IMR-90 (cell line): Measurements from ENCODE around the gene CHST5. TPM values are rescaled to one million over a fixed set of nuclear protein-coding genes. Genes with fewer than 3 reads are reported as not detected.
A peak's percentile ranks its signal among the peaks of the same experiment; 100 is the strongest.
"Not testable (repeated sequence)": the region's sequence is repeated elsewhere in the genome, so short reads cannot be mapped to it uniquely, and the experiment has no call there.

Source experiments
- ATAC-seq: fragments of 200-7000 bp; cut with Tn5 transposase; 2 replicates; pipeline ENCODE4 v1.9.1; 2020; ENCODE audit warnings: low read depth, mild to moderate bottlenecking, moderate library complexity
- BruUV-seq: library from RNA; stranded (reverse); fragments of 400-500 nt; replicated peaks from 2 replicates; lab custom pipeline; 2021; lab: Mats Ljungman, UMichigan
- CTCF ChIA-PET: fragments of 300-600 bp; formaldehyde crosslinking; extraction: SDS; loops from one replicate; lab custom pipeline; 2021; ENCODE audit warnings: antibody characterized with exemption; lab: Yijun Ruan, JAX
- POLR2A ChIA-PET: fragments of 300-600 bp; sonication (Branson Sonifier 250); formaldehyde crosslinking; loops from one replicate; lab custom pipeline; 2022; ENCODE audit warnings: antibody characterized with exemption; ENCODE audit not compliant: unreplicated experiment; lab: Charles Lee
- DNase-seq: peaks from one replicate; pipeline ENCODE4 v3.0.0; 2013
- H2AFZ ChIP-seq: replicated peaks from 2 replicates; pipeline ENCODE3; 2013; ENCODE audit warnings: low read length, mild to moderate bottlenecking; ENCODE audit not compliant: poor library complexity
- H2AK5ac ChIP-seq: 2 replicates; pipeline ENCODE4 v1.6.1; 2013; ENCODE audit warnings: low read depth, low read length, inconsistent platforms
- H2AK9ac ChIP-seq: replicated peaks from 2 replicates; pipeline ENCODE3; 2013; ENCODE audit warnings: mild to moderate bottlenecking, low read depth, low read length, moderate library complexity; ENCODE audit not compliant: poor library complexity
- H2BK120ac ChIP-seq: 2 replicates; pipeline ENCODE4 v1.6.1; 2013; ENCODE audit warnings: low read depth, low read length, inconsistent platforms
- H2BK15ac ChIP-seq: 3 replicates; pipeline ENCODE4 v1.6.1; 2013; ENCODE audit warnings: low read depth, low read length, inconsistent platforms
- H2BK20ac ChIP-seq: 2 replicates; pipeline ENCODE4 v1.6.1; 2013; ENCODE audit warnings: low read depth, mild to moderate bottlenecking, inconsistent platforms, low read length, moderate library complexity
- H2BK5ac ChIP-seq: 2 replicates; pipeline ENCODE4 v1.6.1; 2013; ENCODE audit warnings: mild to moderate bottlenecking, low read depth, low read length, inconsistent platforms; ENCODE audit not compliant: poor library complexity, severe bottlenecking
- H3K14ac ChIP-seq: replicated peaks from 2 replicates; pipeline ENCODE4 v1.6.1; 2013; ENCODE audit warnings: low read depth, low read length, inconsistent platforms
- H3K18ac ChIP-seq: 2 replicates; pipeline ENCODE4 v1.6.1; 2013; ENCODE audit warnings: low read depth, low read length, control low read depth
- H3K23ac ChIP-seq: 2 replicates; pipeline ENCODE4 v1.6.1; 2013; ENCODE audit warnings: low read depth, low read length, inconsistent platforms
- H3K27ac ChIP-seq: 2 replicates; pipeline ENCODE4 v1.5.1; 2013; ENCODE audit warnings: mild to moderate bottlenecking, control low read depth, low read length; ENCODE audit not compliant: insufficient read depth
- H3K27me3 ChIP-seq: 2 replicates; pipeline ENCODE4 v1.6.1; 2013; ENCODE audit warnings: low read length; ENCODE audit not compliant: control insufficient read depth, insufficient read depth
- H3K36me3 ChIP-seq: 2 replicates; pipeline ENCODE4 v1.6.1; 2013; ENCODE audit warnings: low read length, mixed read lengths; ENCODE audit not compliant: control insufficient read depth, insufficient read depth
- H3K4ac ChIP-seq: 2 replicates; pipeline ENCODE4 v1.6.1; 2013; ENCODE audit warnings: low read depth, low read length, inconsistent platforms
- H3K4me1 ChIP-seq: 2 replicates; pipeline ENCODE4 v1.6.1; 2013; ENCODE audit warnings: low read length, mixed read lengths; ENCODE audit not compliant: control insufficient read depth, insufficient read depth
- H3K4me2 ChIP-seq: 2 replicates; pipeline ENCODE4 v1.6.1; 2013; ENCODE audit warnings: low read depth, mild to moderate bottlenecking, control low read depth, low read length, moderate library complexity
- H3K4me3 ChIP-seq: 2 replicates; pipeline ENCODE4 v1.5.1; 2013; ENCODE audit warnings: low read depth, mild to moderate bottlenecking, control low read depth, low read length, moderate library complexity; ENCODE audit not compliant: insufficient read depth
- H3K56ac ChIP-seq: 2 replicates; pipeline ENCODE4 v1.6.1; 2013; ENCODE audit warnings: low read length, inconsistent platforms; ENCODE audit not compliant: insufficient read depth; ENCODE audit errors: extremely low read depth
- H3K79me1 ChIP-seq, 2 experiments: 2 replicates each; pipeline ENCODE4 v1.6.1; 2013; ENCODE audit warnings: low read length in 2 of 2, inconsistent platforms in 1 of 2, low read depth in 1 of 2
- H3K9ac ChIP-seq: 2 replicates; pipeline ENCODE4 v1.6.1; 2013; ENCODE audit warnings: low read depth, low read length, control low read depth
- H3K9me1 ChIP-seq: 2 replicates; pipeline ENCODE4 v1.6.1; 2013; ENCODE audit warnings: low read length, inconsistent platforms; ENCODE audit not compliant: insufficient read depth
- H3K9me3 ChIP-seq: 2 replicates; pipeline ENCODE4 v1.6.1; 2013; ENCODE audit warnings: low read length; ENCODE audit not compliant: control insufficient read depth, insufficient read depth
- H4K20me1 ChIP-seq: 2 replicates; pipeline ENCODE4 v1.6.1; 2013; ENCODE audit warnings: low read length, inconsistent platforms; ENCODE audit not compliant: insufficient read depth
- H4K5ac ChIP-seq: 2 replicates; pipeline ENCODE4 v1.6.1; 2013; ENCODE audit warnings: mild to moderate bottlenecking, low read depth, low read length, control low read depth
- H4K8ac ChIP-seq, 2 experiments: 2 replicates each; pipeline ENCODE4 v1.6.1; 2013; ENCODE audit warnings: low read depth in 2 of 2, low read length in 2 of 2, control low read depth in 1 of 2, inconsistent platforms in 1 of 2
- H4K91ac ChIP-seq: 2 replicates; pipeline ENCODE4 v1.6.1; 2013; ENCODE audit warnings: low read depth, low read length, inconsistent platforms; ENCODE audit not compliant: insufficient read depth
- CEBPB ChIP-seq: IDR thresholded peaks from 2 replicates; pipeline ENCODE4 v1.6.1; 2012; ENCODE audit warnings: low read depth, low read length, improper control_type of control experiment
- POLR2A ChIP-seq: IDR thresholded peaks from 2 replicates; pipeline ENCODE4 v1.6.1; 2012; ENCODE audit warnings: mild to moderate bottlenecking, low read depth, low read length
- WGBS, 2 experiments: methylation state at CpG; one replicate each; pipeline versions ENCODE4 v1.1.5 to v1.1.7; 2013; ENCODE audit warnings: missing lambda C conversion rate in 2 of 2; ENCODE audit not compliant: insufficient read length in 1 of 2; ENCODE audit errors: extremely low coverage in 2 of 2; 5-methylcytosine and 5-hydroxymethylcytosine counted together
- dilution Hi-C: fragments of 300-500 bp; cut with HindIII; formaldehyde crosslinking; loops from one replicate; pipeline ENCODE4 v1.14.3; 2018; ENCODE audit warnings: low sequenced_read_pairs; ENCODE audit not compliant: unreplicated experiment
- in situ Hi-C: fragments of 300-500 bp; cut with MboI; formaldehyde crosslinking; loops from 3 replicates; pipeline ENCODE4 v1.14.3; 2019; ENCODE audit warnings: low sequenced_read_pairs, inconsistent platforms, mixed read lengths
- intact Hi-C: fragments of 100-400 bp; cut with micrococcal nuclease; formaldehyde crosslinking; loops from 2 replicates; pipeline ENCODE4 v1.10.0; 2022
- polyA plus RNA-seq, 3 experiments: library from polyadenylated mRNA; depleted of rRNA; stranded (reverse); fragments of >200 nt; gene quantifications; 2 replicates each; pipeline ENCODE4 v1.2.3, GENCODE V29; 2012; ENCODE audit warnings: low replicate concordance in 1 of 3
- total RNA-seq: library from RNA; depleted of rRNA; stranded (reverse); fragments of >200 nt; gene quantifications from 2 replicates; pipeline ENCODE4 v1.2.3, GENCODE V29; 2012

CHST5 gene
- total and polyA plus RNA-seq, 2 of the 4 experiments (the other 2 are of a cell fraction) = not detected

DNA sequence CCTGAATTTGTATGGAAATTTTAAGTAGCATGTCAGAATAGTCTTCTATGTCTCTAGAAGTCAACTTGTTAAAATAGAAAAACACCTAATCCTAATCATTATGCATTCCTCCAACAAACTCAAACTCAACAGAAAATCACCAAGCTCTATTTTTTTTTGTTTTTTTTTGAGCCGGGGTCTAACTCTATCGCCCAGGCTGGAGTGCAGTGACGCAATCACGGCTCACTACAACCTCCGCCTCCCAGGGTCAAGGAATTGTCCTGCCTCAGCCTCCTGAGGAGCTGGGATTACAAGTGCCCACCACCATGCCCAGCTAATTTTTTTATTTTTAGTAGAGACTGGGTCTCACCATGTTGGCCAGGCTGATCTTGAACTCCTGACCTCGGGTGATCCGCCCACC lies 10.4 kb upstream of the CHST5 start:
- no peak overlapping the region for H2BK120ac ChIP-seq
- POLR2A ChIA-PET = no interaction called here
- no peak overlapping the region for H3K4me3 ChIP-seq
- no peak overlapping the region for H2BK5ac ChIP-seq
- no peaks in the 10 kb centered on the region for H3K79me1 ChIP-seq
- no peak overlapping the region for H3K9ac ChIP-seq
- H3K27me3 ChIP-seq = no peaks in the 10 kb centered on the region
- H3K56ac ChIP-seq = no peak overlapping the region
- no peaks in the 10 kb centered on the region for H3K36me3 ChIP-seq
- H2AK9ac ChIP-seq = no peak overlapping the region
- H3K23ac ChIP-seq = no peak overlapping the region
- H3K9me1 ChIP-seq = no peaks in the 10 kb centered on the region; the same call in 1 of the 2 replicates
- H2BK20ac ChIP-seq = no peak overlapping the region
- in situ Hi-C loops = no loop called here
- no peak overlapping the region for H2BK15ac ChIP-seq
- no TSS peak for BruUV-seq
- no peak overlapping the region for H4K91ac ChIP-seq
- WGBS, 2 experiments = 100% methylated on average over 2 of the region's 7 CpGs; no CpG with 5 or more reads in 1 of the 2 experiments
- TF ChIP-seq CEBPB (peak; percentile 31; the same call in 1 of the 2 replicates), POLR2A (no peak)
- no peak overlapping the region for H4K8ac ChIP-seq
- ATAC-seq (no peak), DNase-seq (no peak)
- no peaks in the 10 kb centered on the region for H4K20me1 ChIP-seq
- H3K14ac ChIP-seq = no peak overlapping the region
- H3K4me1 ChIP-seq = no peaks in the 10 kb centered on the region
- CTCF ChIA-PET = no interaction called here
- H4K5ac ChIP-seq = no peak overlapping the region
- no peak overlapping the region for H3K18ac ChIP-seq
- intact Hi-C loops = no loop called here
- no peak overlapping the region for H2AFZ ChIP-seq
- no peaks in the 10 kb centered on the region for H3K9me3 ChIP-seq
- dilution Hi-C loops = no loop called here
- H3K4me2 ChIP-seq = no peak overlapping the region
- no peak overlapping the region for H3K27ac ChIP-seq
- no peak overlapping the region for H2AK5ac ChIP-seq
- H3K4ac ChIP-seq = no peak overlapping the region

DNA sequence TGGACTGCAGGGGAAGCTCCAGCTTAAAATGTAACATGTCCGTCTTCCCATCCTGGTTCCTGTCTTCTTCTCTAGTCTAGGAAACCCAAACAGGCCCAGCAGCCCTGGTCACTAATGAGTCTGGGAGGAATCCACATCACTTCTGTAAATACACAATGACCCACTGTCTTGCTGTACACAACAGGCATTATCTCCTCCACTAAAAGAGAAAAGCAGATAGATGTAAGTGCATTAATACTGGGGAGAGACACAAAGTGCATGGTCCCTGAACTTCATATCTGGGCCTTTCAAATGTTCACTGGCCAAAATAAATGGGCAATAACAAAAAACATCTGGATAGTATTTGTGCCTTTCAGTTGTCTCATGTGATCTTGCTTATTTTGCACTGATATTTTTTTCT lies 10.0 kb upstream of the CHST5 start:
- H3K79me1 ChIP-seq, H4K91ac ChIP-seq, H3K27me3 ChIP-seq, POLR2A ChIA-PET, H3K4me2 ChIP-seq, H2AK5ac ChIP-seq, H3K4me3 ChIP-seq, in situ Hi-C loops, H3K14ac ChIP-seq, H2BK120ac ChIP-seq, H2BK15ac ChIP-seq, H2BK5ac ChIP-seq, DNase-seq, H4K20me1 ChIP-seq, H3K56ac ChIP-seq, ATAC-seq, H3K4ac ChIP-seq, H3K9me1 ChIP-seq, H3K36me3 ChIP-seq, H2AFZ ChIP-seq, H2BK20ac ChIP-seq, H2AK9ac ChIP-seq, CTCF ChIA-PET, H3K4me1 ChIP-seq, H3K18ac ChIP-seq, H3K9me3 ChIP-seq, intact Hi-C loops, H3K23ac ChIP-seq, H3K9ac ChIP-seq, BruUV-seq, H4K5ac ChIP-seq, H4K8ac ChIP-seq, H3K27ac ChIP-seq, dilution Hi-C loops: not testable (repeated sequence)
- WGBS, 2 experiments = no CpG with 5 or more reads among the region's 1 CpG
